B cell (primary cell): Measurements from ENCODE around the gene ZNF784. TPM values are rescaled to one million over a fixed set of nuclear protein-coding genes. Genes with fewer than 3 reads are reported as not detected.
A peak's percentile ranks its signal among the peaks of the same experiment; 100 is the strongest.

Experiments used
- ATAC-seq: fragments of 200-7000 bp; cut with Tn5 transposase; one replicate; pipeline ENCODE4 v1.10.0; 2021; ENCODE audit warnings: low read depth, mild to moderate bottlenecking, moderate number of reproducible peaks, moderate library complexity
- CTCF ChIA-PET: fragments of 350-600 bp; sonication (Branson Sonifier 250); formaldehyde crosslinking; loops from one replicate; lab custom pipeline; 2021; ENCODE audit warnings: antibody characterized with exemption, inconsistent platforms; lab: Charles Lee
- POLR2A ChIA-PET: fragments of 350-600 bp; sonication (Branson Sonifier 250); formaldehyde crosslinking; loops from one replicate; lab custom pipeline; 2021; ENCODE audit warnings: antibody characterized with exemption; lab: Charles Lee
- DNase-seq: peaks from one replicate; pipeline ENCODE4 v3.0.0; 2013
- H2AFZ ChIP-seq: 2 replicates; pipeline ENCODE4 v1.6.1; 2012; ENCODE audit warnings: mild to moderate bottlenecking, low read depth, low read length; ENCODE audit not compliant: insufficient read depth, poor library complexity, severe bottlenecking
- H3K27ac ChIP-seq, 2 donors: 1 replicate in 1 of 2; 2 replicates in 1 of 2; pipeline ENCODE4 v1.5.1; 2012 to 2013; ENCODE audit warnings: low read length in 2 of 2, mild to moderate bottlenecking in 2 of 2, moderate library complexity in 1 of 2
- H3K27me3 ChIP-seq, 4 experiments: fragments of 200-600 bp in 1 of 4; sonication (generic) in 1 of 4; replicated peaks in 1 of 4; 1 replicate in 2 of 4; 2 replicates in 2 of 4; pipeline versions ENCODE4 v1.6.1 to v1.7.0; 2013 to 2016; ENCODE audit warnings: low read length in 3 of 4, mild to moderate bottlenecking in 2 of 4, mixed read lengths in 1 of 4, moderate library complexity in 1 of 4; ENCODE audit not compliant: insufficient read depth in 4 of 4, control insufficient read depth in 3 of 4; ENCODE audit errors: control extremely low read depth in 1 of 4
- H3K36me3 ChIP-seq, 2 experiments: replicated peaks in 1 of 2; 1 replicate in 1 of 2; 2 replicates in 1 of 2; pipeline versions ENCODE4 v1.6.1 to v1.7.1; 2013; ENCODE audit warnings: low read length in 1 of 2; ENCODE audit not compliant: insufficient read depth in 2 of 2, control insufficient read depth in 1 of 2; ENCODE audit errors: control extremely low read depth in 1 of 2, extremely low read depth in 1 of 2
- H3K4me1 ChIP-seq, 2 donors: fragments of 200-600 bp in 1 of 2; sonication (generic) in 1 of 2; 1 replicate in 1 of 2; 2 replicates in 1 of 2; pipeline versions ENCODE4 v1.5.1 to v1.6.1; 2013 to 2017; ENCODE audit warnings: low read length in 2 of 2; ENCODE audit not compliant: control insufficient read depth in 2 of 2, insufficient read depth in 2 of 2
- H3K4me2 ChIP-seq: replicated peaks from 2 replicates; pipeline ENCODE3; 2012; ENCODE audit warnings: mild to moderate bottlenecking, low read depth, low read length; ENCODE audit not compliant: poor library complexity, severe bottlenecking
- H3K4me3 ChIP-seq, 5 experiments: fragments of 200-600 bp in 1 of 5; sonication (generic) in 1 of 5; 1 replicate in 3 of 5; 2 replicates in 2 of 5; pipeline versions ENCODE4 v1.5.1 to v1.7.0; 2011 to 2016; ENCODE audit warnings: low read length in 4 of 5, mild to moderate bottlenecking in 4 of 5, low read depth in 2 of 5, control low read depth in 1 of 5, moderate library complexity in 1 of 5; ENCODE audit not compliant: insufficient read depth in 1 of 5; ENCODE audit errors: control extremely low read depth in 1 of 5, extremely low read depth in 1 of 5
- H3K79me2 ChIP-seq: fragments of 200-600 bp; sonication (generic); one replicate; pipeline ENCODE4 v1.6.0; 2016; ENCODE audit warnings: low read length; ENCODE audit not compliant: control insufficient read depth, insufficient read depth
- H3K9ac ChIP-seq: fragments of 200-600 bp; sonication (generic); 2 replicates; pipeline ENCODE4 v1.6.1; 2017; ENCODE audit warnings: mild to moderate bottlenecking, low read length, moderate library complexity
- H3K9me3 ChIP-seq, 3 donors: one replicate each; pipeline versions ENCODE4 v1.6.1 to v1.7.1; 2013; ENCODE audit warnings: low read length in 2 of 3; ENCODE audit not compliant: control insufficient read depth in 2 of 3, insufficient read depth in 1 of 3; ENCODE audit errors: control extremely low read depth in 1 of 3
- H4K20me1 ChIP-seq: 2 replicates; pipeline ENCODE4 v1.6.0; 2012; ENCODE audit warnings: mild to moderate bottlenecking, low read length; ENCODE audit not compliant: insufficient read depth, control insufficient read depth, poor library complexity, severe bottlenecking
- H3K27ac Mint-ChIP-seq: one replicate; pipeline ENCODE4 v1.8.0; 2021; ENCODE audit warnings: mixed read lengths
- H3K27me3 Mint-ChIP-seq: one replicate; pipeline ENCODE4 v1.8.0; 2021; ENCODE audit warnings: mixed read lengths
- H3K4me1 Mint-ChIP-seq: one replicate; pipeline ENCODE4 v1.8.0; 2021; ENCODE audit warnings: mixed read lengths
- H3K4me3 Mint-ChIP-seq: one replicate; pipeline ENCODE4 v1.8.0; 2021; ENCODE audit warnings: mixed read lengths
- H3K9me3 Mint-ChIP-seq: one replicate; pipeline ENCODE4 v1.8.0; 2022; ENCODE audit warnings: mixed read lengths; ENCODE audit not compliant: insufficient read depth
- CTCF ChIP-seq: fragments of 200-600 bp; IDR thresholded peaks from one replicate; pipeline ENCODE4 v1.8.0; 2022; ENCODE audit warnings: antibody characterized with exemption, mild to moderate bottlenecking
- EZH2 ChIP-seq: IDR thresholded peaks from 2 replicates; pipeline ENCODE4 v1.6.1; 2012; ENCODE audit warnings: borderline replicate concordance, low read depth, mild to moderate bottlenecking, moderate library complexity, low read length; ENCODE audit not compliant: insufficient read depth, poor library complexity, severe bottlenecking
- WGBS: methylation state at CpG from one replicate; pipeline ENCODE4 v1.1.5; 2013; ENCODE audit warnings: missing lambda C conversion rate; ENCODE audit not compliant: insufficient coverage; 5-methylcytosine and 5-hydroxymethylcytosine counted together
- intact Hi-C: fragments of 100-400 bp; cut with micrococcal nuclease; formaldehyde crosslinking; loops from one replicate; pipeline ENCODE4 v1.10.0; 2022
- polyA plus RNA-seq: library from polyadenylated mRNA; depleted of rRNA; stranded (reverse); fragments of >200 nt; gene quantifications from 2 replicates; pipeline ENCODE4 v1.2.3, GENCODE V29; 2012
- total RNA-seq, 2 donors: library from RNA; stranded (reverse); fragments of 120-200 nt in 1 of 2; gene quantifications; 1 replicate in 1 of 2; 2 replicates in 1 of 2; pipeline versions ENCODE4 v1.2.3 to v1.2.4, GENCODE V29; 2013 to 2022

ZNF784 gene
- total and polyA plus RNA-seq, 2 donors (not counting 1 experiment from before 2014, with no cell fraction given), result 9.2 to 9.7 TPM

GRCh38 chr19:55644842-55645511 lies 20.6 kb upstream of the ZNF784 start:
- H3K27ac Mint-ChIP-seq, result peak overlapping the region; percentile 98
- ChIA-PET POLR2A (interaction anchor here (0.6 to 1.8 kb wide), 4 partner anchors 9 to 525 kb away, joined by 3 to 12 read pairs (median 4); partner anchors contain the start of gene U2AF2), CTCF (interaction anchor here (0.5 to 7.2 kb wide), 3 partner anchors 8 to 10 kb away, joined by 3 to 131 read pairs (median 5); partner anchors contain the start of gene U2AF2)
- DNase-seq, result no peak
- H3K27me3 Mint-ChIP-seq, result no peaks in the 10 kb centered on the region
- no peak for TF ChIP-seq EZH2
- TF ChIP-seq CTCF, result no peak
- Histone ChIP-seq H3K4me2 (peak overlapping the region; percentile 96), H3K9me3 (peaks cover 0 to 7% (median 0%) of the 10 kb centered on the region in 3 donors), H3K27me3 (no peaks in the 10 kb centered on the region), H3K9ac (no peak overlapping the region), H3K4me1 (peaks cover 43 to 72% of the 10 kb centered on the region in 2 donors), H4K20me1 (peaks cover 21% of the 10 kb centered on the region), H2AFZ (no peak overlapping the region), H3K4me3 (no peak overlapping the region), H3K27ac (peak overlapping the region; percentile 24 to 79), H3K79me2 (peaks cover 42% of the 10 kb centered on the region), H3K36me3 (peaks cover 0 to 21% of the 10 kb centered on the region in 2 experiments)
- peak overlapping the region; percentile 88 for H3K4me3 Mint-ChIP-seq
- H3K4me1 Mint-ChIP-seq, result peaks cover 65% of the 10 kb centered on the region
- intact Hi-C loops, result loop anchor here (5.0 kb wide), 3 partner anchors 32 to 238 kb away; partner anchors contain the start of genes EPN1, UBE2S and ZNF865
- ATAC-seq, result no peak
- no peaks in the 10 kb centered on the region for H3K9me3 Mint-ChIP-seq
- 65% methylated on average over 27 of the region's 28 CpGs for WGBS
